ENCODE data around the gene HCRT.

- TF ChIP-seq CTCF (IDR thresholded peaks at IDR 0.05) (no peak), POLR2A (IDR thresholded peaks at IDR 0.05) (no peak), POLR2AphosphoS5 (IDR thresholded peaks at IDR 0.05) (no peak)
Observed at GRCh38 chr17:42165751-42166150, 19.5 kb downstream of the HCRT start.
